Mononuclear cell (primary cell): ENCODE data around the gene CD79B. TPM values are rescaled to one million over a fixed set of nuclear protein-coding genes. Genes with fewer than 3 reads are reported as not detected.

Source experiments
- H3K27me3 ChIP-seq: 2 replicates; pipeline ENCODE4 v1.6.0; 2011; ENCODE audit warnings: low read length, control low read depth; ENCODE audit not compliant: insufficient read depth
- H3K4me1 ChIP-seq: 2 replicates; pipeline ENCODE4 v1.5.1; 2011; ENCODE audit warnings: mild to moderate bottlenecking, low read length, control low read depth; ENCODE audit not compliant: insufficient read depth
- H3K4me3 ChIP-seq: 2 replicates; pipeline ENCODE4 v1.5.1; 2011; ENCODE audit warnings: mild to moderate bottlenecking, low read length, moderate library complexity
- H3K9me3 ChIP-seq: 2 replicates; pipeline ENCODE4 v1.5.1; 2011; ENCODE audit warnings: low read depth, mild to moderate bottlenecking, control low read depth, low read length
- total RNA-seq: library from RNA; depleted of rRNA; stranded (reverse); fragments of >200 nt; gene quantifications from one replicate; pipeline ENCODE4 v1.2.3, GENCODE V29; 2012

Gene CD79B
- total RNA-seq, 1 donor = 26.0 TPM

GRCh38 chr17:63945784-63946439 is 13.8 kb upstream of the CD79B start:
- Histone ChIP-seq H3K4me1 (peaks cover 21% of the 10 kb centered on the region), H3K4me3 (no peak overlapping the region), H3K9me3 (no peaks in the 10 kb centered on the region), H3K27me3 (no peaks in the 10 kb centered on the region)

GRCh38 chr17:63944736-63945499 is 12.8 kb upstream of the CD79B start:
- Histone ChIP-seq H3K9me3 (no peaks in the 10 kb centered on the region), H3K4me3 (no peak overlapping the region), H3K4me1 (peaks cover 16% of the 10 kb centered on the region), H3K27me3 (no peaks in the 10 kb centered on the region)

GRCh38 chr17:63943745-63944144 is 11.6 kb upstream of the CD79B start:
- Histone ChIP-seq H3K4me1 (peaks cover 20% of the 10 kb centered on the region), H3K27me3 (no peaks in the 10 kb centered on the region), H3K9me3 (no peaks in the 10 kb centered on the region), H3K4me3 (no peak overlapping the region)

- Histone ChIP-seq H3K9me3 (no peaks in the 10 kb centered on the region), H3K27me3 (no peaks in the 10 kb centered on the region), H3K4me3 (no peak overlapping the region), H3K4me1 (peaks cover 25% of the 10 kb centered on the region)
Measured at GRCh38 chr17:63942309-63942985, 10.3 kb upstream of the CD79B start.

- Histone ChIP-seq H3K4me1 (peaks cover 19% of the 10 kb centered on the region), H3K9me3 (no peaks in the 10 kb centered on the region), H3K4me3 (no peak overlapping the region), H3K27me3 (no peaks in the 10 kb centered on the region)
Measured at GRCh38 chr17:63941751-63942150, 9.6 kb upstream of the CD79B start.

- Histone ChIP-seq H3K27me3 (no peaks in the 10 kb centered on the region), H3K9me3 (no peaks in the 10 kb centered on the region), H3K4me1 (peaks cover 14% of the 10 kb centered on the region), H3K4me3 (no peak overlapping the region)
Measured at GRCh38 chr17:63941162-63941561, 9.0 kb upstream of the CD79B start.

- Histone ChIP-seq H3K27me3 (no peaks in the 10 kb centered on the region), H3K9me3 (no peaks in the 10 kb centered on the region), H3K4me3 (no peak overlapping the region), H3K4me1 (peaks cover 9% of the 10 kb centered on the region)
Measured at GRCh38 chr17:63940584-63940983, 8.5 kb upstream of the CD79B start.

- no peak overlapping the region for H3K4me3 ChIP-seq
- H3K9me3 ChIP-seq = no peaks in the 10 kb centered on the region
- peaks cover 12% of the 10 kb centered on the region for H3K4me1 ChIP-seq
- no peaks in the 10 kb centered on the region for H3K27me3 ChIP-seq
Measured at GRCh38 chr17:63939884-63940283, 7.8 kb upstream of the CD79B start.

GRCh38 chr17:63939401-63939800 is 7.3 kb upstream of the CD79B start:
- no peak overlapping the region for H3K4me3 ChIP-seq
- H3K27me3 ChIP-seq = no peaks in the 10 kb centered on the region
- H3K4me1 ChIP-seq = peaks cover 16% of the 10 kb centered on the region
- H3K9me3 ChIP-seq = no peaks in the 10 kb centered on the region

- no peaks in the 10 kb centered on the region for H3K27me3 ChIP-seq
- no peak overlapping the region for H3K4me3 ChIP-seq
- H3K9me3 ChIP-seq = no peaks in the 10 kb centered on the region
- H3K4me1 ChIP-seq = peaks cover 22% of the 10 kb centered on the region
Measured at GRCh38 chr17:63937920-63938319, 5.8 kb upstream of the CD79B start.

GRCh38 chr17:63937319-63937718 is 5.2 kb upstream of the CD79B start:
- Histone ChIP-seq H3K4me1 (peaks cover 27% of the 10 kb centered on the region), H3K4me3 (no peak overlapping the region), H3K27me3 (no peaks in the 10 kb centered on the region), H3K9me3 (no peaks in the 10 kb centered on the region)

GRCh38 chr17:63934183-63935112 is 2.3 kb upstream of the CD79B start:
- no peak overlapping the region for H3K4me3 ChIP-seq
- no peaks in the 10 kb centered on the region for H3K27me3 ChIP-seq
- H3K9me3 ChIP-seq = no peaks in the 10 kb centered on the region
- peaks cover 48% of the 10 kb centered on the region for H3K4me1 ChIP-seq

- Histone ChIP-seq H3K4me1 (peaks cover 42% of the 10 kb centered on the region), H3K27me3 (no peaks in the 10 kb centered on the region), H3K9me3 (no peaks in the 10 kb centered on the region), H3K4me3 (no peak overlapping the region)
Measured at GRCh38 chr17:63933598-63933997, 1.5 kb upstream of the CD79B start.

- no peaks in the 10 kb centered on the region for H3K27me3 ChIP-seq
- H3K9me3 ChIP-seq = no peaks in the 10 kb centered on the region
- peak overlapping the region; percentile 60 for H3K4me3 ChIP-seq
- H3K4me1 ChIP-seq = peaks cover 41% of the 10 kb centered on the region
Measured at GRCh38 chr17:63932721-63933120, 590 bp upstream of the CD79B start.
